ENCODE measurements around the gene ZDHHC9.

GRCh38 chrX:129808829-129809796 is 34.6 kb downstream of the ZDHHC9 start:
- TF ChIP-seq POLR2AphosphoS5 (IDR thresholded peaks at IDR 0.05; ENCODE audit: insufficient read depth in 1 of 2, low read depth in 1 of 2) (no peak), POLR2A (IDR thresholded peaks at IDR 0.05) (no peak)
- TF ChIP-seq, protein P1, sequence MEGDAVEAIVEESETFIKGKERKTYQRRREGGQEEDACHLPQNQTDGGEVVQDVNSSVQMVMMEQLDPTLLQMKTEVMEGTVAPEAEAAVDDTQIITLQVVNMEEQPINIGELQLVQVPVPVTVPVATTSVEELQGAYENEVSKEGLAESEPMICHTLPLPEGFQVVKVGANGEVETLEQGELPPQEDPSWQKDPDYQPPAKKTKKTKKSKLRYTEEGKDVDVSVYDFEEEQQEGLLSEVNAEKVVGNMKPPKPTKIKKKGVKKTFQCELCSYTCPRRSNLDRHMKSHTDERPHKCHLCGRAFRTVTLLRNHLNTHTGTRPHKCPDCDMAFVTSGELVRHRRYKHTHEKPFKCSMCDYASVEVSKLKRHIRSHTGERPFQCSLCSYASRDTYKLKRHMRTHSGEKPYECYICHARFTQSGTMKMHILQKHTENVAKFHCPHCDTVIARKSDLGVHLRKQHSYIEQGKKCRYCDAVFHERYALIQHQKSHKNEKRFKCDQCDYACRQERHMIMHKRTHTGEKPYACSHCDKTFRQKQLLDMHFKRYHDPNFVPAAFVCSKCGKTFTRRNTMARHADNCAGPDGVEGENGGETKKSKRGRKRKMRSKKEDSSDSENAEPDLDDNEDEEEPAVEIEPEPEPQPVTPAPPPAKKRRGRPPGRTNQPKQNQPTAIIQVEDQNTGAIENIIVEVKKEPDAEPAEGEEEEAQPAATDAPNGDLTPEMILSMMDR (IDR thresholded peaks at IDR 0.05) = no peak

Measured in vagina (tissue), 2 donors.